AG04450 (cell line): ENCODE results near the gene ATP8B2. TPM values are rescaled to one million over a fixed set of nuclear protein-coding genes. Genes with fewer than 3 reads are reported as not detected.

Source experiments
- CTCF ChIA-PET: fragments of 300-600, 350-600 bp; formaldehyde crosslinking; extraction: SDS; loops from one replicate; lab custom pipeline; 2022; ENCODE audit warnings: antibody characterized with exemption, inconsistent platforms; lab: Charles Lee
- POLR2A ChIA-PET: fragments of 350-600 bp; formaldehyde crosslinking; extraction: SDS; loops from one replicate; lab custom pipeline; 2021; ENCODE audit warnings: antibody characterized with exemption, inconsistent platforms; lab: Yijun Ruan, JAX
- DNase-seq: peaks from one replicate; pipeline ENCODE4 v3.0.0-alpha.2; 2011; ENCODE audit warnings: low read depth, low spot score
- H3K27ac ChIP-seq: one replicate; pipeline ENCODE4 v1.5.1; 2012; ENCODE audit warnings: low read depth, low read length, control low read depth
- H3K27me3 ChIP-seq: one replicate; pipeline ENCODE4 v1.6.0; 2012; ENCODE audit warnings: low read length; ENCODE audit not compliant: control insufficient read depth, insufficient read depth
- H3K4me3 ChIP-seq: 2 replicates; pipeline ENCODE4 v1.5.1; 2011; ENCODE audit warnings: mild to moderate bottlenecking, low read depth, low read length, control low read depth
- H3K9me3 ChIP-seq: 2 replicates; pipeline ENCODE4 v1.5.1; 2012; ENCODE audit warnings: low read length; ENCODE audit not compliant: control insufficient read depth, insufficient read depth
- CTCF ChIP-seq: IDR thresholded peaks from 2 replicates; pipeline ENCODE4 v1.5.1; 2011; ENCODE audit warnings: low read depth, low read length, control low read depth, inconsistent platforms
- polyA plus RNA-seq: library from polyadenylated mRNA; depleted of rRNA; stranded (reverse); fragments of >200 nt; gene quantifications from 2 replicates; pipeline ENCODE4 v1.2.3, GENCODE V29; 2011

Gene ATP8B2
- polyA plus RNA-seq, 1 experiment = 42.5 TPM

DNA sequence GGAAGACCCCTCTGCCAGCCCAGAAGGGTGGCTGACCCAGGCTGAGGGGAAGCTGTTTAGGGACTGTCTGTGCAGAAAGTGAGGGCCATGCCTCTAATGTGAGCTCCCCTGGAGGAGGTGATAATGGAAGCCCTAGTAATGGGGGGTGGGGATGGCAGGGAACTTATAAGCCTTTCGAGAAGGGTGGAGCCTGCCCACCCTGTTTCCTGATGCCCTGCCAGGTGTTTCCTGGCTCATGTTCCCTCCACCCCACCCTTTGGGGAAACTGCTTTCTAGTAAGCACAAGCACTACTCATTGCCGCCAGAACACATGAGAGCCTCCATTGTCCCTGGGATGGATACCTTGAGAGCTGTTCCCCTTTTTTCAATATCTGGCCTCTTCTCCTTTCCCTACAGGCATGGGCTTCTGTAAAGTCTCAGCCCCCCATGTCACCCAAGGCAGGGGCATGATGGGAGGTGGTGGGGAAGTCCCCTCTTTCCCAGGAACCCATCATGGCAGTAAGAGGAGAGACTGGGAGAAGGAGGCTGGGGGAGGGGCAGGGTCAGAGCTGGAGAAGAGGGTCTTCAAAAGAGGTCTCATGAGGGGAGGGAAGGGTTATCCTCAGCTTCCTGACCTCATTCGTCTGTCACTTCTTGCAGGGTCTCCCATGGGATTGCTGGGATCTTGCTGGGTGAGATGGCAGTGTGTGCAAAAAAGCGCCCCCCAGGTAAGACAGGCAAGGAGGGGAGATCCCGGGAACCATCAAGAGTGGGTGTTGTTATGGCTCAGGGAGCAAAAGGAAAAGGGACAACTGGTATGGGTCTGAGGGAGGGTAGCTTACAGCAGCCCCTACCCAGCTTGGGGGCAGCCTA lies 2.4 kb downstream of the ATP8B2 start:
- POLR2A ChIA-PET = interaction anchor here (0.6 to 1.3 kb wide), 3 partner anchors 57 to 121 kb away, joined by 4 to 5 read pairs (median 5); partner anchors contain the start of gene UBAP2L
- Histone ChIP-seq H3K4me3 (peak overlapping the region; percentile 58), H3K27ac (peak overlapping the region; percentile 31), H3K27me3 (peaks cover 11% of the 10 kb centered on the region), H3K9me3 (no peaks in the 10 kb centered on the region)
- DNase-seq = no peak
- TF ChIP-seq CTCF = no peak
- CTCF ChIA-PET = interaction anchor here (0.6 to 6.5 kb wide), 5 partner anchors 7 to 219 kb away, joined by 3 to 127 read pairs (median 4); no protein-coding TSS in a partner anchor

- CTCF ChIA-PET = interaction anchor here (1.3 to 1.5 kb wide), 2 partner anchors 129 to 218 kb away, joined by 3 to 7 read pairs; no protein-coding TSS in a partner anchor
- Histone ChIP-seq H3K9me3 (no peaks in the 10 kb centered on the region), H3K27ac (peak overlapping the region; percentile 31), H3K4me3 (peak overlapping the region; percentile 58), H3K27me3 (peaks cover 3% of the 10 kb centered on the region)
- no peak for DNase-seq
- POLR2A ChIA-PET = interaction anchor here (0.6 to 1.7 kb wide), 3 partner anchors 58 to 120 kb away, joined by 4 to 5 read pairs (median 5); partner anchors contain the start of gene UBAP2L
- TF ChIP-seq CTCF = no peak
Observed at GRCh38 chr1:154328318-154329151, 3.2 kb downstream of the ATP8B2 start.

GRCh38 chr1:154329152-154329521 lies 3.8 kb downstream of the ATP8B2 start:
- no peaks in the 10 kb centered on the region for H3K9me3 ChIP-seq
- peaks cover under 1% of the 10 kb centered on the region for H3K27me3 ChIP-seq
- DNase-seq = no peak
- ChIA-PET POLR2A (interaction anchor here (1.7 kb wide), 1 partner anchor 109 kb away, joined by 5 read pairs; the partner anchor contains the start of gene UBAP2L), CTCF (interaction anchor here (1.5 kb wide), 1 partner anchor 129 kb away, joined by 3 read pairs; no protein-coding TSS in a partner anchor)
- TF ChIP-seq CTCF = peak; percentile 37
- H3K4me3 ChIP-seq = peak overlapping the region; percentile 47
- peak overlapping the region; percentile 31 for H3K27ac ChIP-seq

DNA sequence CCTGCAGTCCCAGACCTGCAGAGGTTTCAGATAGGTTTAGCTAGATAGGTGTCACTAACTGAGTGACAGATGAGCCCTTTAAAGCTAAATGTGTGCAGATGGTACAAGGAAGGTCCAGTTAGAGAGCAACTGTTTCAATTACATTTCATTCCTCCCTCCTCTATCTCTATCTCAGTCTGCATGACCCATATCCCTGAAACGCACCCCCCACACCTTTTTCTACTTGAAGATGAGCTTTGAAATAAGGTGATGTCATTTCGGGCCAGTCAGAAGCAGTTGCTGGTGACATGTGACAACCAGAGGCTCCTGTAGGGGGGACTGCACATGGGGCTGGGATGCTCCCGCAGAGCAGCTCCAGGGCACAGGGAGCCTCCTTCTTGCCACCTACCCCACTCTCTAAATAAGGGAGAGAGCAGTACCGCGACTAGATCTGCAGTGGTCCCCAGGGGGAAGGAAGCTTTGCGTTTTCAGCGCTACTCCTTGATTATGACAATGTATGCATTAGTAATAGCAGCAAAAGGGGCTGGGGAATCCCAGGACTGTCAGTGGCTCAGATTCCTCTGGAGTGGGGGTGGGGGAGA lies 4.3 kb downstream of the ATP8B2 start:
- no peak for TF ChIP-seq CTCF
- peak overlapping the region; percentile 47; the same call in 1 of the 2 replicates for H3K4me3 ChIP-seq
- H3K9me3 ChIP-seq = no peaks in the 10 kb centered on the region
- no peaks in the 10 kb centered on the region for H3K27me3 ChIP-seq
- POLR2A ChIA-PET = interaction anchor here (1.7 kb wide), 1 partner anchor 109 kb away, joined by 5 read pairs; the partner anchor contains the start of gene UBAP2L
- CTCF ChIA-PET = interaction anchor here (0.9 to 1.5 kb wide), 2 partner anchors 130 to 151 kb away, joined by 3 to 4 read pairs; no protein-coding TSS in a partner anchor
- H3K27ac ChIP-seq = no peak overlapping the region
- DNase-seq = no peak
